HG02870 (cell line): ENCODE measurements around the gene ACKR1.
A peak's percentile ranks its signal among the peaks of the same experiment; 100 is the strongest.

Experiments used
- ATAC-seq: cut with Tn5 transposase; IDR thresholded peaks from one replicate; pipeline ENCODE4 v1.9.1; 2021; ENCODE audit warnings: mild to moderate bottlenecking, moderate library complexity; ENCODE audit not compliant: unreplicated experiment

The ACKR1 gene

GRCh38 chr1:159187033-159187432 is 17.6 kb upstream of the ACKR1 start:
- ATAC-seq: no peak

- ATAC-seq: no peak
Measured at GRCh38 chr1:159187647-159188374, 16.9 kb upstream of the ACKR1 start.

- peak; percentile 79 for ATAC-seq
Measured at GRCh38 chr1:159188375-159188788, 16.3 kb upstream of the ACKR1 start.

- no peak for ATAC-seq
Measured at GRCh38 chr1:159190441-159190840, 14.2 kb upstream of the ACKR1 start.

GRCh38 chr1:159196543-159196942 is 8.1 kb upstream of the ACKR1 start:
- ATAC-seq: no peak

- ATAC-seq: peak; percentile 75
Measured at GRCh38 chr1:159197561-159198557, 6.8 kb upstream of the ACKR1 start.

GRCh38 chr1:159199901-159200300 is 4.8 kb upstream of the ACKR1 start:
- ATAC-seq: no peak

- ATAC-seq: no peak
Measured at GRCh38 chr1:159200769-159201168, 3.9 kb upstream of the ACKR1 start.

- no peak for ATAC-seq
Measured at GRCh38 chr1:159201642-159202041, 3.0 kb upstream of the ACKR1 start.

GRCh38 chr1:159203610-159204009 is 1.1 kb upstream of the ACKR1 start:
- ATAC-seq: no peak

- no peak for ATAC-seq
Measured at GRCh38 chr1:159205225-159205624, 550 bp downstream of the ACKR1 start.

GRCh38 chr1:159206110-159206509 is 1.4 kb downstream of the ACKR1 start:
- no peak for ATAC-seq

GRCh38 chr1:159207080-159207479 is 2.4 kb downstream of the ACKR1 start:
- no peak for ATAC-seq

- ATAC-seq: no peak
Measured at GRCh38 chr1:159207774-159208173, 3.1 kb downstream of the ACKR1 start.

- no peak for ATAC-seq
Measured at GRCh38 chr1:159208175-159208825, 3.6 kb downstream of the ACKR1 start.

- ATAC-seq: no peak
Measured at GRCh38 chr1:159209061-159209460, 4.4 kb downstream of the ACKR1 start.

- ATAC-seq: no peak
Measured at GRCh38 chr1:159211331-159212136, 6.9 kb downstream of the ACKR1 start.

GRCh38 chr1:159212596-159212995 is 7.9 kb downstream of the ACKR1 start:
- no peak for ATAC-seq

GRCh38 chr1:159214149-159214760 is 9.6 kb downstream of the ACKR1 start:
- ATAC-seq: no peak
